Right kidney (tissue), 1 donor: ENCODE data around the gene LHPP.

Experiments
- DNase-seq: peaks from one replicate; pipeline ENCODE4 v3.0.0-alpha.2; 2016

LHPP gene

DNA sequence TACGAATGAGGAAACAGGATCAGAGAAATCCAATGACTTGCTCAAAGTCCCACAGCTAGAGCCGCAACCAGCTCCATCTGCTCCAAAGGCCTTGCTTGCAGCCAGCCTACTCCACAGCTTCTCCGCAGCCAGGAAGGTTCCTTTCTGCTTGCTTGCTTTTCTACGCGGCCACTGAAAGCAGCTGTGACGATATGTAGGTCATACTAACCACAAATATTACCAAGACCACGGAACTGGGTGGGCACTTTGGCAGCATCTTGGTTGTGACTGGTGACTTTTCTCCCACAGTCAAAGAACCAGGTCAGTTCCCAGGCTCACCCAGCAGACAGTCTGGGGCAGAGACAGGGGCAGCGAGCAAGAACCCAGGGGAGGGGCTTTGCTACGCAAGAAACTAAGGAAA is 196.2 kb downstream of the LHPP start:
- no peak for DNase-seq

DNA sequence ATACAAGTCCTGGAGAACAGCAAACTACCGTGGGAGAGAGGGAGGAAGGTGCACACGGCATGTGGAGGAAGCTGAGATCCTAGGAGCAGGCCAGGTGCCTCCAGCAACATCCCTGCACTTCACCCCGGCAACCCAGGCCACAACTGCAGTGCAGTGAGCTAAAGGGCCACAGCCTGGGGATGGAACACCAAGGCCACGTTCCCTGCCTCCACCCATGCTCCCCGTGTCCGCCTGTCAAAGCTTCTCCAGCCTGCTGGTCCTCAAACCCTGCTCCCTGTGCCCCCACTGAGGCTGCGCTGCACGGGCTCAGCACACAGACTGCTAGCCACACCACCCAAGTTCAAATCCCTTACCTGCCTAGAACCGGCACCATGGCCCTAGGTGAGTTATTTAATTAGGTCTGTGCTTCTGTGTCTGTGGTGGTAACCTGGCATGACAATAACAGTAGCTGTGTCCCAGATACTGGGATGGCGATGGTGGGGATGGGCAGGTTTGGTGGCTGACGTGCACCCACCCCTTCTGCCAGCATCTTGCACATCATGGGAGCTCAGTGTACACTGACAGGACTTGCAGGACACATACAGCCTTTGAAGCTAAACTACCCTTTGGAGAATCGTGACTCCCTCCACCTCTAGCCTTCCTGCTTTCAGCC is 197.1 kb downstream of the LHPP start:
- DNase-seq: no peak

DNA sequence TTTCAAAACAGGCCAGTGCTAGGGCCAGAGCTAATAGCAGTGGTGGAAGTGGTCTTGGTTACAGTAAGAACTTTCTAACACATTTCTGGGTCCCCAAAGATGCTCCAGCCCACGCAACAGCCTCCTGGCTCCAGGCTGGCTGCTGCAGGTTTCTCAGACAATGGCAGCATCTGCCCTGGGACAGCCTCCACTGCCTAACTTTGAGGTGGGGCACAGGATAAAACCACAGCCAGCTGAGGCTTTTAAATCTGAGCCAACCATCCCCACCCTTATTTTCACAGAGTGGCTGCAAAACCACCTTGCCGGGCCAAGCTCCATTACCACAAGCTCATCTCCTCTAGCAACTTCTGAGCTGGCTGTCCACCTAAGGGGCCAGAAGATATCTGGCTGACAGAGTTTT is 197.8 kb downstream of the LHPP start:
- no peak for DNase-seq

DNA sequence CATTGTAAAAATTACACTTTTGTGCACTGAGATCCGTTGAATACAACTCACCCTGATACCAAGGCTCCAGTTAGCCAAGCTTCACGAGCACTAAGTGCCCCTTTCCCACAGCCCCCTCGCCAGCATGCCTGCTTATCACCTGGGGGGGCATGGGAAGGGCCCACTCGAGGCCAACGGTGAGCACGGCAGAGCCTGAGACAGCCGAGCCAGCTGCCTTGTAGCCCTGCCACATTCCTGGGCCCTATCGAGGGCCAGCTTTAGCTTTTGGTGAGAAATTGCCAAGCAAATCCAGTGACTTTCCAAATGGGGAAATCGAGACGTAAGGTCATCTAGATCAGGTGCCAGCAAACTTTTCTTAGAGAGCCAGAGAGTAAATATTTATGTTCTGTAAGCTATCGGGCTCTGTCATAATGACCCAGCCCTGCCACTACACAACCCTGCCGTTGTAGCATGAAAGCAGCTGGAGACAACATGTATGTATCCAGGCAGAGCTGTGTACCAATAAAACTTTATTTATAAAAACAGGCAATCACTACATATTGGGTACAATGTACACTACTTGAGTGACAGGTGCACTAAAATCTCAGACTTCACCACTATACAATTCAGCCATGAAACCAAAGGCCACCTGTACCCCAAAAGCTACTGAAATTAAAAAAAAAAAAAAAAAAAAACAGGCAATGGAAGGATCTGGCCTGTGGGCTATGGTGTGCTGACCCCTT is 198.9 kb downstream of the LHPP start:
- DNase-seq: no peak

DNA sequence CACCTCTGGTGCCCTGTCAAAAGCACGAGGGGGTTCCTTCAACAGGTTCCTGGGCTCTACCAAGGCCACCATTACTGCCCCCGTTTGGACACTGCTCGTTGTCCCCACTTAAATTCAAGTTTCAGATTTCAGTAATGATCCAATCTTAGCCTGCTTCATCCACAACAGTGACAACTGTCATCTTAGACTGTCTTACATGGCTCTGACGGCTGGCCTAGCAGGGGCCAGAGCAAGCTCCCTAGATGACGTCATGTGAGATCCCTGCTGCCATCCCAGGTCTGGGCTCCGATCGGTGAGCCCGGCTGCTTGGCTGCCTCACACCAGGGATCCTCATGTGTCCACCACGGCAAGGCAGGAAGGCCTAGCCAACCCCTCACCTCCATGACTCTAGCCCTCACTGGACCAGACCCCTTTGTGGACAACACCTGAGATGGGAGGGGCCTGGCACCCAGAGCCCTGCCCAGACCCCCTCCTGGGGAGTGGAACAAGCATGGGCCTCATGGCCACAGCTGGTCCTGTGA is 200.1 kb downstream of the LHPP start:
- no peak for DNase-seq

DNA sequence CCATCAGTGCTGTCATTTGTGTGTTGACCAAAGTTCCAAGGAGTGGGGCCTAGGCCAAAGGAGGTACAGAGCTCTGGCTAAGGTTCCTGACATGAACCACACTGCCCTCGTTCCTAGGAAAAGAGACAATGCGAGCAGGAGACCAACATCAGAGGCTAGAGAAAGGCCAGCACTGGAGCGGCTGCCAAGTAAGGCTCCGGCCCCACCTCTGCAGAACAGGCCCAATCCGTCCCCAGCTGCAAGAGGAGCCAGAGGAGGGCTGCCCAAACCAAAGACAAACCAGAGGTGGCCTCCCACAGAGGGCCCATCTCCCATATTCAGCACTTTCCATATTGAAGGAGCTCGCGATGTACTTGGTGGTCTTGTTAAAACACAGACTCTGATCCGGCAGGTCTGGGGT is 201.6 kb downstream of the LHPP start:
- no peak for DNase-seq
